Left hindlimb (tissue), 1 donor: ENCODE data around the gene MUC21.
"Not testable (repeated sequence)": the region's sequence is repeated elsewhere in the genome, so short reads cannot be mapped to it uniquely, and the experiment has no call there.

Experiments
- DNase-seq: peaks from one replicate; pipeline ENCODE4 v3.0.0-alpha.2; 2018

Gene MUC21

DNA sequence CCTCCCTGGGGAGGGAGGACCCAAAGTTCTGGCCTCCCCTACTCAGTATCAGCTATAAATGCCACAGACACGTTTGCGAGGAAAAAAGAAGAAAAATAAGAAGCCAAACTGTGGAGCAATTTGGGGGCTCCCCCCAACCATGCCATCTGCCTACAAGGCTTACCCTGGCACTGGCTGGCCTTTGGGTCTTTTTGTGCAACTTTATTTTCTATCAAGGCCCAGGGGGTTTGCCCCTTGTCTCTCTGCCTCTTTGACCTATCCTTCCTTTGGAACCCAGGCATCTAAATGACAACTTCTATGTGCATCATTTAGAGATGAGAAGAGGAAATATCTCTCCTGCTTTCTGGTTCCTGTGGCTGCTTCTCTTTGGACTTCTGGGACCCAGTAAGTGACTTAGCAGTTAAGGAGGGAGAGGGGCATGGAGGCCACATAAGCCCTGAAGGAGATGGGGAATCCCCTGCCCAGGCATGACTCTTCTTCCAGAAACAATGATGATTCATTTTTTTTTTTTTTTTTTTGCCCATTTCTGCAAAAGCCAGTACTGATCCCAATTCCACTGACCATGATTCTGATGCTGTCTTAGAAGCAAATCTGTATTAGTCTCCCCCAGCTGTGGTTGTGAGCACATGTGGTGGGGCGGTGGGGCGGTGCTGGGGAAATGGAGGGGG lies 27.0 kb downstream of the MUC21 start, which contains the start of gene MUC22:
TSS of gene MUC22 (plus strand) at position 82 of the 668 bp plus-strand sequence. CDS start at position 315, 233 bp downstream.
- DNase-seq = no peak

DNA sequence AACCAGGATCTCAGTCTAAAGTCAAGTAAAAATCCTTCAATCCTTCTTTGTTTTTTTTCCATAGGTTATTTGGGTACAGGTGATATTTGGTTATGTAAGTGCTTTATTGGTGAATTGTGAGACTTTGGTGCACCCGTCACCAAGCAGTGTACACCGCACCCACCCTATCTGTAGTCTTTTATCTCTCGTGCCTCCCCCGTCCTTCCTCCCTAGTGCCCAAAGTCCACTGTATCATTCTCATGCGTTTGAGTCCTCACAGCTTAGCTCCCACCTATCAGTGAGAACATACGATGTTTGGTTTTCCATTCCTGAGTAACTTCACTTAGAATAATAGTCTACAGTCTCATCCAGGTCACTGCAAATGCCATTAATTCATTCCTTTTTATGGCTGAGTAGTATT lies 27.6 kb downstream of the MUC21 start:
- no peak for DNase-seq

DNA sequence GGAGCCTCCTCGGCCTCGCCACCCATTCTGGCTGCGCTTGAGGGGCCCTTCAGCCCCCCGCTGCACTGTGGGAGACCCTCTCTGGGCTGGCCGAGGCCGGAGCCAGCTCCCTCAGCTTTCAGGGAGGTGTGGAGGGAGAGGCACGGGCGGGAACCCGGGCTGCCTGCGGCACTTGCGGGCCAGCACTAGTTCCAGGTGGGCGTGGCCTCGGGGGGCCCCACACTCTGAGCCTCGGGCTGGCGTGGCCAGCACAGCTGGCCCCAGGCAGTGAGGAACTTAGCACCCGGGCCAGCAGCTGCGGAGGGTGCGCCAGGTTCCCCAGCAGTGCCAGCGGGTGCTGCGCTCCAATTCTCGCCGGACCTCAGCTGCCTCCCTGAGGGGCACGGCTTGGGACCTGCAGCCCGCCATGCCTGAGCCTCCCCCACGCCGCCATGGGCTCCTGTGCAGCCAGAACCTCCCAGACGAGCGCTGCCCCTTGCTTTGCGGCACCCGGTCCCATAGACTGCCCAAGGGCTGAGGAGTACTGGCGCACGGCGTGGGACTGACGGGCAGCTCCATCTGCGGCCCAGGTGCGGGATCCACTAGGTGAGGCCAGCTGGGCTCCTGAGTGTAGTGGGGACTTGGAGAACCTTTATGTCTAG lies 33.3 kb downstream of the MUC21 start:
- DNase-seq = no peak

DNA sequence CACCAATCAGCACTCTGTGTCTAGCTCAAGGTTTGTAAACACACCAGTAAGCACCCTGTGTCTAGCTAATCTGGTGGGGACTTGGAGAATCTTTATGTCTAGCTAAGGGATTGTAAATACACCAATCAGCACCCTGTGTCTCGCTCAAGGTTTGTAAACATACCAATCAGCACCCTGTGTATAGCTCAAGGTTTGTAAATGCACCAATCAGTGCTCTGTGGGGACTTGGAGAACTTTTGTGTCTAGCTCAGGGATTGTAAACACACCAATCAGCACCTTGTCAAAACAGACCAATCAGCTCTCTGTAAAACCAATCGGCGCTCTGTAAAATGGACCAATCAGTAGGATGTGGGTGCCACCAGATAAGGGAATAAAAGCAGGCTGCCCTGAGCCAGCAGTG lies 33.9 kb downstream of the MUC21 start:
- not testable (repeated sequence) for DNase-seq

DNA sequence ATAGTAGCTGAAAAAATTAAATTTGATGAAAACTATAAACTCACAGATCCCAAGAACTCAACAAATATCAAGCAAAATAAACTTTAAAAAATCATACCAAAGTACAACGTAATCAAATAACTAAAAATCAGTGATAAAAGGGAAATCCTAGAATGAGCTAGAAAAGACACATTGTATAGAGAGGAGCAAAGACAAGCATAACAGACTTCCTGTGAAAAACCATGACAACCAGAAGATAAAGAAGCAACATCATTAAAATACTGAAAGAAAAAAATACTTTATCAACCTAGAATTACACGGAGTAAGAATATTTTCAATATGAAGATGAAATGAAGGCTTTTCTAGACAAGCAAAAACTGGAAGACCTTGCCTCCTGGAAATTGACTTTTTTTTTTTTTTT lies 36.5 kb downstream of the MUC21 start:
- DNase-seq = no peak

DNA sequence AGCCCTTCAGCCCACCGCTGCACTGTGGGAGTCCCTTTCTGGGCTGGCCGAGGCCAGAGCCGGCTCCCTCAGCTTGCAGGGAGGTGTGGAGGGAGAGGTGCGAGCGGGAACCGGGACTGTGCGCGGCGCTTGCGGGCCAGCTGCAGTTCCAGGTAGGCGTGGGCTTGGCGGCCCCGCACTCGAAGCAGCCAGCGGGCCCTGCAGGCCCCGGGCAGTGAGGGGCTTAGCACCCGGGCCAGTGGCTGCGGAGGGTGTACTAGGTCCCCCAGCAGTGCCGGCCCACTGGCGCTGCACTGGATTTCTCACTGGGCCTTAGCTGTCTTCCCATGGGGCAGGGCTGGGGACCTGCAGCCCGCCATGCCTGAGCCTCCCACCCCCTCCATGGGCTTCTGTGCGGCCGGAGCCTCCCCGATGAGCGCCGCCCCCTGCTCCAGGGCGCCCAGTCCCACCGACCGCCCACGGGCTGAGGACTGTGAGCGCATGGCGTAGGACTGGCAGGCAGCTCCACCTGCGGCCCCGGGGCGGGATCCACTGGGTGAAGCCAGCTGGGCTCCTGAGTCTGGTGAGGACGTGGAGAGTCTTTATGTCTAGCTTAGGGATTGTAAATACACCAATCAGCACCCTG lies 37.2 kb downstream of the MUC21 start:
- DNase-seq = not testable (repeated sequence)

DNA sequence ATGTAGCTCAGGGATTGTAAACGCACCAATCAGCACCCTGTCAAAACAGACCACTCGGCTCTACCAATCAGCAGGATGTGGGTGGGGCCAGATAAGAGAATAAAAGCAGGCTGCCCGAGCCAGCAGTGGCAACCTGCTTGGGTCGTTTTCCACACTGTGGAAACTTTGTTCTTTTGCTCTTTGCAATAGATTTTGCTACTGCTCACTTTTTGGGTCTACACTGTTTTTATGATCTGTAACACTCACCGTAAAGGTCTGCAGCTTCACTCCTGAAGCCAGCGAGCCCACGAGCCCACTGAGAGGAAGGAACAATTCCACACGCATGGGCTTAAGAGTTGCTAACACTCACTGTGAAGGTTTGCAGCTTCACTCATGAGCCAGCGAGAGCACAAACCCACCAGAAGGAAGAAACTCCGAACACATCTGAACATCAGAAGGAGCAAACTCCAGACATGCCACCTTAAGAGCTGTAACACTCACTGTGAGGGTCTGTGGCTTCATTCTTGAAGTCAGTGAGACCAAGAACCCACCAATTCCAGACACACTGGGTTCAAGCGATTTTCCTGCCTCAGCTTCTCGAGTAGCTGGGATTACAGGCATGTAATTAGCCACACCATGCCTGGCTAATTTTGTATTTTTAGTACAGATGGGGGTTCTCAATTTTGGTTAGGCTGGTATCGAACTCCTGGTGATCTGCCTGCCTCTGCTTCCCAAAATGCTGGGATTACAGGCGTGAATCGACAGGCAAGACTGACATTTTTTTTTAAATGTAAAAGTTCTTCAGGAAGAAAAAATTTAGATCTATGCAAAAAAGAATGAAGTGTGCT lies 38.4 kb downstream of the MUC21 start:
- DNase-seq = not testable (repeated sequence)

DNA sequence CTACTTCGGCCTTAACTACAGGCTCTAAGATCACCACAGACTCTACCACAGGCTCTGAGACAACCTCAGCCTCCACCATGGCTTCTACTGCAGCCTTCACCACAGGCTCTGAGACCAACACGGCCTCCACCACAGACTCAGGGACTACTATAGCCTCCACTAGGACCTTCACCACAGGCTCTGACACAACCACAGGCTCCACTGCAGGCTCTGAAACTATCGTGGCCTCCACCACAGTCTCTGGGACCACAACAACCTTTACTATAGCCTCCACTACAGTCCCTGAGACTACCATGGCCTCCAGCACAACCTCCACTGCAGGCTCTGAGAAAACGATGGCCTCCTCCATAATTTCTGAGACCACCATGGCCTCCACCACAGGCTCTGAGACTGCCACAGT lies 42.1 kb downstream of the MUC21 start:
- DNase-seq = no peak

DNA sequence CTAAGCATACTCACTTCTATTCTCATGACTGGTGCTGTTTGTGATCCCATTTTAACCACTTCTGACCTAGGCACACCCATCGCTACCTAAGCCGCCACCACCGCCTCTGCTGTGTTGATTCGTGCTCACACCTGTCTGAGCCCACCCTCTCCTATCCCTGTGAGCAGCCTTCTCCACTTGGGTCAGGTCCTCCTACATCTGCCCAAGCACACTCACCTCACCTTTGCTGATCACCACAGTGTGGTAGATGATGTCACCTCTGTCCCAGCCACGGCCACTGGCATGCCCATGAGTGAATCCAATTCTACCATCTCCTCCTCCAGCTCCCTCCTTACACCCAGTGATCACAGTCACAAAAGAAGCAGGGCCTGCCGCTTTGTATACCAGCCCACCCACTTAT lies 47.6 kb downstream of the MUC21 start:
- no peak for DNase-seq

DNA sequence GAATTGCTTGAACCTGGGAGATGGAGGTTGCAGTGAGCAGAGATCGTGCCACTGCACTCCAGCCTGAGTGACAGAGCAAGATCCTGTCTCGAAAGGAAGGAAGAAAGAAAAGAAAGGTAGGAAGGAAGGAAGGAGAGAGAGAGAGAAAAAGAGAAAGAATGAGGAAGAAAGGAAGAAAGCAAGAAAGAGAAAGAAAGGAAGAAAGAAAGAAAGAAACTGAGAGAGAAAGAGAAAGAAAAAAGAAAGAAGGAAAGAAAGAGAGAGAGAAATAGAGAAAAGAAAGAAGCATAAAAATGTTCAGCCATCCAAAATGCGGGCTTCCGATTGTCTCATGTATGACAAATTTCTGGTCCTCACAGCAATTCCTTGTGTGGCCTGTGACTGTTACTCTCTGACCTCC lies 49.6 kb downstream of the MUC21 start:
- no peak for DNase-seq

DNA sequence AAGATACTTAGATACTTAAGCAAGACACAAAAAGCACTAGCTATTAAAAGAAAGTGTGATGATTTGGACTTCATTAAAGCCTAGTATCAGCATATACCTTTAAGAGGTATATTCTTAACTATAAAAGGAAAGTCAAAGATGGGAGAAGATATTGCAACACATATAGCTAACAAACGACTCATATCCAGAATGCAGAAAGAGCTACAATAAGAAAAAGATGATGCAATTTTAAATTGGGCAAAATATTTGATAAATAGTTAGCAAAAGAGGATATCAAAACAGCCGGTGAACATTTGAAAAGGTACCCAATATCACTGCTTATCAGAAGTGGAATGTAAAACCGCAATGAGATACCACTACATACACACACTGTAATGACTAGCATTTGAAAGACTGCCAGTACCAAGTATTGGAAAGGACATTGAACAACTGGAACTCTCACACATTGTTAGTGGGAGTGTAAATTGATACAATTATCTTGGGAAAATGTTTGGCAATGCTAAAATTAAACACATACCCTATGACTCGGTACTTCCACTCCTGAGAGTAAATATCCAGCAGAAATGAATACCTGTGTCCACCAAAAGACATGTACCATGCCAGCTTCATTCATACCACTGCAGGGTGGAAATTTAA lies 52.5 kb downstream of the MUC21 start:
- DNase-seq = no peak

DNA sequence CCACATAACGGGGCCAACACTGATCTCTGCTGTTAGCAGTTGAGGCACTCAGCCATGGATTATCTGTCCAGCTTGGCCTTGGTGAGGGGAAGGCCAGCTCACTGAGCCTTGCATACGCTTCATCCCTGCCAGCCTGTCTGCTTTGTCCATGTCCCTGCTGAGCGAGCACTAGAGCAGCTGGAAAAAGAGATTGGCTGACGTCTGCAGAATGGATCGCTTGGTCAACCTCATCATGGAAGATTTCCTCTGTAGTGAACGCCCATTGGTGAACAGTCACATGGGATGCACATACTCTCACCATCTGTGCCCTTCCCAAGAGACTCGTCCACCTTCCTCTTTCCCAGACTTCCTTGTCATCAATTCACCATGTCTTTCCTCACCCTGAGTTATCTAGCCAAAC lies 53.7 kb downstream of the MUC21 start:
- no peak for DNase-seq

DNA sequence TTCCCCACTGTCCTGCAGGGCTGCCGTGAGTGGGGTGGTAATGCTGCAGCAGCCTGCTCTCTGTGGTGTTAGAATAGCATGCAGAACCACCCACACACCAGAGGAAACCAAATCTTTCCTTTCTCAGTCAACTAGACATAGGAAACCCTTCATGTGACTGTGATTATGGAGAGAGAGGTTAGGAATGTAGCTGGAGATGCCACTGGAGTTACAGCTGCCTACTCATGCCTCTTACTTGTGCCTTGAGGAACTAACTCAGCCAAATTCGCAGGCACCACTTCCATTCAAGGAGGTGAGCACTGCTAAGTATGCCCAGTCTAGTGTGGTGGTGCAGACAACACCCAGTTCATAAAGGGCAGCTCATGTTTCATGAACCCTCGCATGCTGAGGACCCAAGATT lies 54.2 kb downstream of the MUC21 start:
- DNase-seq = no peak

DNA sequence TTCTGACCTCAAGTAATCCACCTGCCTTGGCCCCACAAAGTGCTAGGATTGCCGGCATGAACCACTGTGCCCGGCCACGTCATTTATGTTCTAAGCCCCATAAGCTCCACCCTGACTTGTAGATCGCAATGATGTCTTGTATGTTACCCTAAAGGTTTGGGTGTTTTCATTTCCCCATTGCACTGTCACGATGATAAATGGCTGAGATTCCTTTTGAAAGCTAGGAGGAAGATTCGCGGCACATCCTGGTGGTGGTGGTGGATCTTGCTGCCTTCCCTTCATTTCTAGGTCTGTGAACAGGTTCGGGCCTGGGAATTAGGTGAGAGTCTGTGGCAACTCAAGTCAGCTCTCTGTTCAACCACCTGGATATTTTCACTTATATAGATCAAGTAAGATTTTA lies 55.0 kb downstream of the MUC21 start:
- DNase-seq = no peak
